GM18873 (cell line): Measurements from ENCODE around the gene ZNF785.

Source experiments
- ATAC-seq: cut with Tn5 transposase; IDR thresholded peaks from one replicate; pipeline ENCODE4 v1.9.1; 2021; ENCODE audit warnings: mild to moderate bottlenecking, moderate library complexity, moderate number of reproducible peaks; ENCODE audit not compliant: unreplicated experiment, low FRiP score

Gene ZNF785

DNA sequence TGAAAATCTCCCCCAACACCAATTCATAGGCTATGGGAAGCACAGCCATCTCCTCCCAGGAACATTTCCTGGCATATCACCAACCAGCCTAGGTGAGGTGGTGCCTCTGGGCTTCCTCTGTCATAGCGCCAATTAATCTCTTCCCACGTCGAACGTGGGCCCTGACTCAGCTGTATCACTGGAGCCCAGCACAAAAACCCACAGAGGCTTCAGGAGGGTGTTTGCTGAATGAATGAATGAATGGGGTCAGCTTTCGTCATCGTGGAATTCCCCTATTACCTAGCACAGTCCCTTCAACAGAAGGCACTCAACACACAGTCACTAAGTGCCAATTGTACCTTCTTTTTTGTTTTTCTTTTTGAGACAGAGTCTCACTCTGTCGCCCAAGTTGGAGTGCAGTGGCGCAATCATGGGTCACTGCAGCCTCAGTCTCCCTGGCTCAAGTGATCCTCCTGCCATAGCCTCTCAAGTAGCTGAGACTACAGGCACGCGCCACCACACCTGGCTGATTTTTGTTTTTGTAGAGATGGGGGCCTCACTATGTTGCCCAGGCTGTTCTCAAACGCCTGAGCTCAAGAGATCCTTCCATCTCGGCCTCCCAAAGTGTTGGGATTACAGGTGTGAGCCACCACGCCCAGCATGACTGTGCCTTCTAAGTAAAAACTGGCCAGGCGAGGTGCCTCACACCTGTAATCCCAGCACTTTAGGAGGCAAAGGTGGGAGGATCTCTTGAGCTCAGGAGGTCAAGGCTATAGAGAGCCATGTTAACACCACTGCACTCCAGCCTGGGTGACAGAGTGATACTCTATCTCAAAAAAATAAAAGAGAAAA is 18.1 kb downstream of the ZNF785 start:
- no peak for ATAC-seq

DNA sequence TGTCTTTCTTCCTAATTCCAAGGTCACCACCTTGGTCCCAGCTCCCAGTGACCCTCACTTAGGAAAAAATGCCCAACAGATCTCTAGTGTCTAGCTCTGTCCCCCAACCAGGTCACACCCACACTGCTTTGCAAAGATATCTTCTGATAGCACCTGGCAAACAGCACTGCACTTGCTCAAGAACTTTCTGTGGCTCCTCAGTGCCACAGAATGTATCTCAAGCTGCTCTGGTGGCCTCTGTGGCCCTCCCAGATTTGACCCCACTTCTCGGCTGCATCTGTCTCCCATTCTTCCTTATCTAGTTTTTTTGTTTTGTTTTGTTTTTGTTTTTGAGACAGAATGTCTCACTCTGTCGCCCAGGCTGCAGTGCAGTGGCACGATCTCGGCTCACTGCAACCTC is 19.0 kb downstream of the ZNF785 start:
- ATAC-seq, result no peak

DNA sequence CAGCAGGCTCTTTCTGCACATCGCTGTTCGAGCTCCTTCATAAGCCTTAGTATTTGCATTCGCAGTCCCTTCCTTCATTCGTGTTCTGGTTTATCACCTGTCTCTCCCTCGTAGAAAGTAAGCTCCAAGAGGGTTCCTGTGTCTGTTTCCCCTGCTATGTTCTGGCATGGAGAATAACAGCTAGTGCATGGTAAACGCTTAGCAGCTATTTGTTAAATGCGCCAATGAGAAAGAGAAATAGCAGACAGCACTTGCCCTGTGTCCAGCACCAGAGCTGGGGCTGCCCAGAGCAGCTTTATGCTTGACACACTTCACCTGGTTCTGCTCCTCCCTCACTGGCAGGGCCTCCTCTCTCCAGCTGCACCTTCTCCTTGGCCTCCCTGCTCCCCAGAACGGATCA is 19.5 kb downstream of the ZNF785 start:
- ATAC-seq, result no peak

GRCh38 chr16:30565526-30565925 is 20.0 kb downstream of the ZNF785 start:
- ATAC-seq, result no peak

- no peak for ATAC-seq
Observed at GRCh38 chr16:30562021-30562420, 23.5 kb downstream of the ZNF785 start.

GRCh38 chr16:30561089-30561816 is 24.2 kb downstream of the ZNF785 start:
- no peak for ATAC-seq

DNA sequence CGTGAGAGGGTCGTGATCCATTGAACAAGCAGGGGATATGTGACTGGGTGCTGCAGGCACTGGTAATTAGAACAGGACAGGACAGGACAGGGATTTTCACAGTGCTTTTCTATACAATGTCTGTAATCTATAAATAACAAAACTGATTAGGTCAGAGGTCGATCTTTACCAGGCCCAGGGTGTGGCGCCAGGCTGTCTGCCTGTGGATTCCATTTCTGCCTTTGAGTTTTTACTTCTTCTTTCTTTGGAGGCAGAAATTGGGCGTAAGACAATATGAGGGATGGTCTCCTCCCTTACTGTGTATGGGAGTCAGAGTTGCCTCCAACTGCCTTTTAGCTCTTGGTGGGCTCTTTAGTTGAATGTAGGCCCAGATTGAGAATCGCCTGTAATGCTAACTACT is 25.8 kb downstream of the ZNF785 start:
- no peak for ATAC-seq

DNA sequence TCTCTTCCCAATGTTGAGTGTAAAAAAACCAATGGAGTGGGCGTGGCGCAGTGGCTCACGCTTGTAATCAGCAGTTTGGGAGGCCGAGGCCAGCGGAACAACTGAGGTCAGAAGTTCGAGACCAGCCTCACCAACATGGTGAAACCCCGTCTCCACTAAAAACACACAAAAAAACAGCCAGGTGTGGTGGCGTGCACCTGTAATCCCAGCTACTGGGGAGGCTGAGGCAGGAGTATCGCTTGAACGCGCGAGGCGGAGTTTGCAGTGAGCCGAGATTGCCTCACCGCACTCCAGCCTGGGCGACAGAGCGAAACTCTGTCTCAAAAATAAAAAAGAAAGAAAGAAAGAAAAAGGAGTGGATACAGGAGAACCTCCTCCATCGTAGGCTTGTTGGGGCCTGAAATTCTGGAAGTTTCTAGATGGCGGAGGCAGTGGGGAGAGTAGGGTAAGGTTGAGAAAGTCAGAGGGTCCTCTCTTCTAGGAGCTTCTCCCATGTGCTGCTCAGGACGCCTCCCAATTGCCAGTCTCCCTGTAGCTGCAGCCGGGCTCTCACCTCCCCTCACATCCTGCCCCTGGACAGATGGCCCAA is 26.6 kb downstream of the ZNF785 start:
- no peak for ATAC-seq

DNA sequence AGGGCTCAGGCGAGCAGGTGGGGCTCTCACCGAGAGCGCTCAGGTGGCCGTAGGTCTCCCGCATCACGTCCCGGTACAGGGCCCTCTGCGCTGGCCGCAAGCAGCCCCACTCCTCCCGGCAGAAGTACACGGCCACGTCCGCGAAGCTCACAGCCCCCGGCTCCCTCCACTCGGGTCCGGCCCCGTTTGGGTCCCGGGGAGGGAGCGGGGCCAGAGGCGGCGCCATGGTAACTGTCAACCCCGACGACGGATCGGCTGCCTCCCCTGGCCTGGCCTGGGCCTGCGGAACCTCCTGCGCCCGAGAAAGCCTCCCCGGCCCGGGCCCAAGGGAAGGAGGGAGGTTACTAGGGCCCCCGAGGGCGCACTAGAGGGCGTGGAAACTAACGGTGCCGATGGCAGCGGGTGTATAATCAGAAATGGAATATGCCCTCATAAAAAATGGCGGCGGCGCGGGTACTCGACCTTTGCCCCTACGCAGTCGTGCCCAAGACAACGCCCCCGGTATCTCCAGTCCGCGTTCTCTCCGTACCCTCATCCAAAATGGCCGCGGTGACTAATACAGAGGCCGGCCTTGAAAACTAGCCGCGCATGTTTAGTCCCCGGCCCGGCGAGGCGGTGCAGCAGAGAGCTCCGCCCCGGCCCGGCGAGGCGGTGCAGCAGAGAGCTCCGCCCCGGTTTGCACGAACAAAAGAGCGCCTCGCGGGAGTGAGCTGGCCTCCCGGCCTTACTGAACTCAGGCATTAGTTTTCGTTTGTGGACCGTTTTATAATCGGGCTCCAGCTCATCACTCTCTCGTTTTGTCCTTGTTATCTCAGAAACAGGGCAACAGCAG is 27.3 kb downstream of the ZNF785 start, which contains the start of gene ZNF764:
Gene ZNF764 (minus strand): TSS at position 418 of the 832 bp plus-strand sequence. CDS start 192 bp downstream, at position 226.
- peak; percentile 70 for ATAC-seq

- ATAC-seq, result peak; percentile 12
Observed at GRCh38 chr16:30557707-30557956, 27.9 kb downstream of the ZNF785 start.

- no peak for ATAC-seq
Observed at GRCh38 chr16:30556125-30556473, 29.4 kb downstream of the ZNF785 start.

- no peak for ATAC-seq
Observed at GRCh38 chr16:30555315-30556124, 30.0 kb downstream of the ZNF785 start.

- no peak for ATAC-seq
Observed at GRCh38 chr16:30554557-30555314, 30.8 kb downstream of the ZNF785 start.

DNA sequence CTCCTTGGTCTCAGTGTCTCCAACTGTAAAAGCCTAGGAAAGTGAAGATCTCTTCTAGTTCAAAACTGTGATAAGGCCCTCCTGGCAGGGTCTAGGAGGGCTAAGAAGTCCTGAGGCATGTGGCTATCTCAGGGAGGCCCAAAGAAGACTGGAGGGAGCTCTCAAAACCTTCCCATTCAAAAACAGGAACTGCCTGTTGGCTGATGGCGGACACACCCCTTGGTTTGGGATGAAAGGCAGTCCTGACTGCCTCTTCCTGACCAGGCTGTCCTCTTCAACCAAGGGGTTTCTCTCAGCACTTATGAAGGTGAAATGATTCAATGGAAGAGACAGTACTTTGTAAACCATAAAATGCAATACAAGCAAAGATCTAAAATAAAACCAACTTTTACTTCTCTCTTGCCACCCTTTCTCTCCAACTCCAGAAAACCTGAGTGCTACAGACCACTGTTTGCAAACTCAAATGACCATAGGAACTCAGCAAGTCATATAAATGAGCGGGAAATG is 32.1 kb downstream of the ZNF785 start:
- ATAC-seq, result no peak

GRCh38 chr16:30552956-30553355 is 32.5 kb downstream of the ZNF785 start:
- no peak for ATAC-seq

- no peak for ATAC-seq
Observed at GRCh38 chr16:30551781-30552180, 33.7 kb downstream of the ZNF785 start.

DNA sequence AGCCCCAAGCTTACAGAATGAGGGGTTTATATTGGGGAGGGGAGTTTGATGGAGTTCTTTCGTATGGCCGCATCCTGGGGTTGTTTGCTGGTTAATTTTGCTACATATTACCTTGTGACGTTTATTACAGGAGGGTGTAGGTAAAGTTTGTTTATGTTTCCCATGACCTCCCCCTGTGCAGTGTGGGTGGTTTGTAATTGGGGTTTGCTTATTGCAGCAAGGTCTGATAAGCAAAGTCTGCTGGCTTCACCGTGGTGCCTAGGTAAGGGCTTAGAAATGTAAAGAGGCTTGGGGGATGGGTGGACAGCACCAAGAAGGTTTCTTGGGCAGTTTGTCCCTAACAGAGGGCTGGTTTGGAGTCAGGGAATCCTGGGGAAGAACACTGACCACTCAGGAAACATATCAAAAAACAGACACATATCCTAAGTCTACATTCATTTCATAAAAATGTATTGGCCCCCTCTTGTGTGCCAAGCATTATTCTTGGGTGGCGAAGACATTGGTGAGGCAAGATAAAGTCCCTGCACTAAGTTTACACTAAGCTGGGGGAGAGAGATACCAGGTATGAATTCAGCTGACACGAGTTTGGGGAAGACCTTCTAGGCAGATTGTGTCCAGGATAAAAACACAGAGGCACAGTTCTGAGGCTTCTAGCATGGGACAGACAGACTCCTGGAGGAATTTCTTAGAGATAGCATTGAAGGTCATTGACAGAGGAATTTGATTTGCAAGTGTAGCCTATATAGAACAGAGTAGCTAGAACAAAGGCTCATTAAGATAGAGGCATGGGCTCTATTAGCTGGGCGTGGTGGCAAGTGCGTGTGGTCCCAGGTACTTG is 36.9 kb downstream of the ZNF785 start:
- no peak for ATAC-seq

DNA sequence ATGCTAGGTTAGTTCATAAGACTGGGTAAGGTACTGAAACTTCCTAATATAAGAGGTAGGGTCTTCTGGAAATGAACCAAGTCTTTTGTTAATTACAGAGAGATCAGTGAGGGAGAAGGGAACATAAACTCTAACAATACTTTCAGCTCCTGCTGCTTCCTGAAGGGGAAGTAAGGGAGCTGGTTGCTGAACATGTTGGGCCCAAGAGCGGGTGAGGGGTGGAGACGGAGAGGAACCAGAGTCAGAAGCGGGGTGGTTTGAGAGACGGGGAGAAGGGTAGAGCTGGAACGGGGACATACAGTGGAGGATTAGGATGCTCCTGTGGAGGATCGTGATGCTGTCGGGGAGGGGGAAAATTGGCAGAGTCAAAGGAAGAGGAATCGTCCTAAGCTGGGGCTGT is 39.4 kb downstream of the ZNF785 start:
- ATAC-seq, result no peak
